GM12878 (cell line): ENCODE results near the gene SPSB2. TPM values are rescaled to one million over a fixed set of nuclear protein-coding genes. Genes with fewer than 3 reads are reported as not detected.
A peak's percentile ranks its signal among the peaks of the same experiment; 100 is the strongest.

Experiments used
- ATAC-seq: fragments of 200-7000 bp; cut with Tn5 transposase; 3 replicates; pipeline ENCODE4 v1.9.1; 2020; ENCODE audit warnings: mild to moderate bottlenecking, moderate library complexity
- BruUV-seq: library from RNA; stranded (reverse); fragments of 400-500 nt; replicated peaks from 2 replicates; lab custom pipeline; 2021; lab: Mats Ljungman, UMichigan
- CTCF ChIA-PET: fragments of 300-600 bp; sonication (Branson Sonifier 250); formaldehyde crosslinking; extraction: SDS; loops from one replicate; lab custom pipeline; 2021; ENCODE audit warnings: inconsistent platforms; lab: Yijun Ruan, JAX
- POLR2A ChIA-PET: fragments of 350-600 bp; formaldehyde crosslinking; extraction: SDS; loops from one replicate; lab custom pipeline; 2021; ENCODE audit warnings: inconsistent platforms; lab: Charles Lee
- RAD21 ChIA-PET: fragments of 300-600 bp; sonication (Branson Sonifier 250); formaldehyde crosslinking; loops from one replicate; lab custom pipeline; 2023; ENCODE audit warnings: antibody characterized with exemption; ENCODE audit not compliant: unreplicated experiment; lab: Charles Lee
- SMC1A ChIA-PET: fragments of 300-600 bp; sonication (Branson Sonifier 250); formaldehyde crosslinking; loops from one replicate; lab custom pipeline; 2023; ENCODE audit not compliant: unreplicated experiment, uncharacterized antibody; lab: Charles Lee
- DNase-seq: peaks from one replicate; pipeline ENCODE4 v3.0.0-alpha.2; 2011; ENCODE audit warnings: low read depth, low spot score
- FAIRE-seq: peaks from 3 replicates; lab custom pipeline; 2011; peaks lifted over from hg19 to GRCh38; lab: Jason Lieb, UNC
- H2AFZ ChIP-seq: 2 replicates; pipeline ENCODE4 v1.6.0; 2011; ENCODE audit warnings: low read depth, low read length, control low read depth; ENCODE audit not compliant: control insufficient read depth
- H3K27ac ChIP-seq: 2 replicates; pipeline ENCODE4 v1.5.1; 2011; ENCODE audit warnings: control low read depth; ENCODE audit not compliant: control insufficient read depth, insufficient read depth
- H3K27me3 ChIP-seq, 2 experiments: replicated peaks in 1 of 2; 2 replicates each; pipeline versions ENCODE4 v1.6.0 to v1.6.1; 2011; ENCODE audit warnings: low read length in 1 of 2; ENCODE audit not compliant: control insufficient read depth in 2 of 2, insufficient read depth in 2 of 2
- H3K36me3 ChIP-seq, 2 experiments: 2 replicates each; pipeline ENCODE4 v1.5.1; 2011; ENCODE audit warnings: low read length in 1 of 2; ENCODE audit not compliant: control insufficient read depth in 2 of 2, insufficient read depth in 2 of 2
- H3K4me1 ChIP-seq: 2 replicates; pipeline ENCODE4 v1.6.1; 2011; ENCODE audit warnings: mild to moderate bottlenecking, low read length, moderate library complexity, mixed read lengths; ENCODE audit not compliant: control insufficient read depth, insufficient read depth
- H3K4me2 ChIP-seq: 2 replicates; pipeline ENCODE4 v1.6.0; 2011; ENCODE audit warnings: control low read depth; ENCODE audit not compliant: control insufficient read depth, insufficient read depth
- H3K4me3 ChIP-seq: fragments of 200-600 bp; sonication (generic); 2 replicates; pipeline ENCODE4 v1.5.1; 2016
- H3K79me2 ChIP-seq: 2 replicates; pipeline ENCODE4 v1.6.0; 2011; ENCODE audit warnings: low read length; ENCODE audit not compliant: control insufficient read depth, insufficient read depth
- H3K9ac ChIP-seq: 2 replicates; pipeline ENCODE4 v1.8.0; 2011; ENCODE audit warnings: low read length, control low read depth, mixed read lengths; ENCODE audit not compliant: control insufficient read depth, insufficient read depth
- H3K9me3 ChIP-seq: replicated peaks from 3 replicates; pipeline ENCODE4 v1.5.1; 2011; ENCODE audit warnings: mild to moderate bottlenecking, low read length; ENCODE audit not compliant: control insufficient read depth, insufficient read depth
- H4K20me1 ChIP-seq: 2 replicates; pipeline ENCODE4 v1.6.0; 2011; ENCODE audit not compliant: control insufficient read depth, insufficient read depth
- E2F4 ChIP-seq: IDR thresholded peaks from 2 replicates; pipeline ENCODE4 v1.6.1; 2012; ENCODE audit warnings: low read depth, low read length, improper control_type of control experiment
- HDAC2 ChIP-seq: fragments of 200-600 bp; sonication (generic); IDR thresholded peaks from 2 replicates; pipeline ENCODE4 v1.6.1; 2017
- HDAC6 ChIP-seq: fragments of 200-600 bp; sonication (generic); IDR thresholded peaks from one replicate; pipeline ENCODE4 v1.8.0; 2017; ENCODE audit warnings: antibody characterized with exemption; ENCODE audit not compliant: unreplicated experiment
- MTA3 ChIP-seq: IDR thresholded peaks from 2 replicates; pipeline ENCODE4 v1.6.1; 2012; ENCODE audit warnings: low read length, inconsistent platforms, borderline replicate concordance
- RFX5 ChIP-seq: IDR thresholded peaks from 2 replicates; pipeline ENCODE4 v1.6.1; 2011; ENCODE audit warnings: low read depth, low read length, improper control_type of control experiment
- STAT3 ChIP-seq: IDR thresholded peaks from 2 replicates; pipeline ENCODE4 v1.6.1; 2011; ENCODE audit warnings: low read depth, low read length, improper control_type of control experiment
- WGBS: methylation state at CpG from one replicate; pipeline ENCODE4 v1.1.6; 2016; ENCODE audit warnings: low lambda C conversion rate; ENCODE audit not compliant: insufficient replicate concordance, insufficient coverage; ENCODE audit errors: missing lambda C conversion rate; 5-methylcytosine and 5-hydroxymethylcytosine counted together
- in situ Hi-C: fragments of 300-500 bp; cut with MboI; formaldehyde crosslinking; loops from 9 replicates; pipeline ENCODE4 v1.14.3; 2018; ENCODE audit warnings: mixed read lengths
- intact Hi-C: fragments of 100-400 bp; cut with micrococcal nuclease; formaldehyde crosslinking; loops from one replicate; pipeline ENCODE4 v1.14.2; 2022; ENCODE audit not compliant: unreplicated experiment
- polyA plus RNA-seq, 11 experiments: library from polyadenylated mRNA; depleted of rRNA in 4 of 11; unstranded in 6 of 11; stranded (reverse) in 5 of 11; fragments of >200 nt; fragmentation: Nextera tagmentation in 4 of 11; fragmentation: Illumina TruSeq in 1 of 11; extraction: Ambion mirVana in 4 of 11; extraction: Trizol in 1 of 11; gene quantifications; 1 replicate in 1 of 11; 2 replicates in 10 of 11; pipeline versions ENCODE4 v1.2.1 to v1.2.3, GENCODE V29; 2011 to 2016; ENCODE audit warnings: inconsistent platforms in 2 of 11, missing spikeins in 2 of 11, low read depth in 1 of 11
- total RNA-seq, 4 experiments: library from RNA; depleted of rRNA in 3 of 4; stranded (reverse); fragments of >200 nt in 3 of 4; fragmentation: Illumina TruSeq in 1 of 4; extraction: Trizol in 1 of 4; gene quantifications; 2 replicates each; pipeline versions ENCODE4 v1.2.1 to v1.2.3, GENCODE V29; 2013 to 2021

Gene SPSB2
- total and polyA plus RNA-seq, 10 of the 15 experiments (the other 5 are each of a cell fraction or from before 2014, with no cell fraction given) = 0.08 to 5.6 (median 2.7) TPM

GRCh38 chr12:6903722-6904121 is 30.6 kb upstream of the SPSB2 start:
- Histone ChIP-seq H4K20me1 (no peaks in the 10 kb centered on the region), H2AFZ (peak overlapping the region; percentile 84; the same call in 1 of the 2 replicates), H3K9me3 (no peaks in the 10 kb centered on the region), H3K27ac (no peak overlapping the region), H3K4me3 (no peak overlapping the region), H3K9ac (no peak overlapping the region)
- RAD21 ChIA-PET = no interaction called here
- no TSS peak for BruUV-seq
- TF ChIP-seq MTA3 (no peak), RFX5 (no peak), E2F4 (no peak), HDAC2 (no peak), STAT3 (no peak), HDAC6 (no peak)
- TF ChIP-seq, all 136 proteins: peak for 0
- WGBS = 4% methylated on average over 1 of the region's 1 CpG
- Histone ChIP-seq H3K4me1 (peaks cover 7% of the 10 kb centered on the region; the same call in 1 of the 2 replicates), H3K79me2 (no peaks in the 10 kb centered on the region), H3K36me3 (no peaks in the 10 kb centered on the region), H3K4me2 (no peak overlapping the region), H3K27me3 (no peaks in the 10 kb centered on the region)
- in situ Hi-C loops (no loop called here), intact Hi-C loops (loop anchor here (1.0 kb wide), 1 partner anchor 12 kb away; no protein-coding TSS in a partner anchor)
- SMC1A ChIA-PET = no interaction called here
- no peak for DNase-seq
- POLR2A ChIA-PET = interaction anchor here (0.6 to 1.2 kb wide), 3 partner anchors 13 to 123 kb away, joined by 3 to 4 read pairs (median 3); no protein-coding TSS in a partner anchor
- no peak for ATAC-seq
- CTCF ChIA-PET = interaction anchor here (1.4 to 2.6 kb wide), 3 partner anchors 10 to 34 kb away, joined by 4 to 15 read pairs (median 4); no protein-coding TSS in a partner anchor
- FAIRE-seq = no peak
